ENCODE data around the gene FCGBP.

The FCGBP gene

GRCh38 chr19:39940221-39940833 is 5.9 kb upstream of the FCGBP start:
- ChIA-PET POLR2A (no interaction called here), CTCF (no interaction called here)
- TF ChIP-seq CTCF (IDR thresholded peaks at IDR 0.05; ENCODE audit: control extremely low read depth, extremely low read depth, low read depth, missing control alignments) = no peak
- no peak for DNase-seq (ENCODE audit: extremely low spot score)

GRCh38 chr19:39939556-39939955 is 5.1 kb upstream of the FCGBP start:
- ChIA-PET CTCF (no interaction called here), POLR2A (no interaction called here)

GRCh38 chr19:39937787-39938186 is 3.4 kb upstream of the FCGBP start:
- CTCF ChIA-PET = interaction anchor here (3.6 kb wide), 1 partner anchor 32 kb away, joined by 17 read pairs; the partner anchor contains the start of gene PSMC4
- TF ChIP-seq CTCF (IDR thresholded peaks at IDR 0.05; ENCODE audit: control extremely low read depth, extremely low read depth, low read depth, missing control alignments) = no peak
- DNase-seq (ENCODE audit: extremely low spot score) = no peak
- POLR2A ChIA-PET = no interaction called here

More at GRCh38 chr19:39939556-39939955, 5.1 kb upstream of the FCGBP start:
- no peak for TF ChIP-seq CTCF (IDR thresholded peaks at IDR 0.05; ENCODE audit: control extremely low read depth, extremely low read depth, low read depth, missing control alignments)
- no peak for DNase-seq (ENCODE audit: extremely low spot score)

- peak; percentile 73 for DNase-seq (ENCODE audit: extremely low spot score)
- TF ChIP-seq CTCF (IDR thresholded peaks at IDR 0.05; ENCODE audit: control extremely low read depth, extremely low read depth, low read depth, missing control alignments) = no peak
- POLR2A ChIA-PET = no interaction called here
- CTCF ChIA-PET = interaction anchor here (1.5 to 3.6 kb wide), 2 partner anchors 14 to 32 kb away, joined by 3 to 17 read pairs; partner anchors contain the start of gene PSMC4
Observed at GRCh38 chr19:39937094-39937720, 2.8 kb upstream of the FCGBP start.

GRCh38 chr19:39936622-39937021 is 2.2 kb upstream of the FCGBP start:
- DNase-seq (ENCODE audit: extremely low spot score) = no peak
- POLR2A ChIA-PET = no interaction called here
- CTCF ChIA-PET = interaction anchor here (1.5 to 3.6 kb wide), 2 partner anchors 15 to 33 kb away, joined by 3 to 17 read pairs; partner anchors contain the start of gene PSMC4
- no peak for TF ChIP-seq CTCF (IDR thresholded peaks at IDR 0.05; ENCODE audit: control extremely low read depth, extremely low read depth, low read depth, missing control alignments)

- ChIA-PET POLR2A (no interaction called here), CTCF (interaction anchor here (1.0 to 3.6 kb wide), 3 partner anchors 12 to 34 kb away, joined by 3 to 17 read pairs (median 3); partner anchors contain the start of gene PSMC4)
- DNase-seq (ENCODE audit: extremely low spot score) = no peak
- no peak for TF ChIP-seq CTCF (IDR thresholded peaks at IDR 0.05; ENCODE audit: control extremely low read depth, extremely low read depth, low read depth, missing control alignments)
Observed at GRCh38 chr19:39936020-39936419, 1.6 kb upstream of the FCGBP start.

All from GM10248 (cell line).